ENCODE results near the gene KRTAP10-5.
"Not testable (repeated sequence)": the region's sequence is repeated elsewhere in the genome, so short reads cannot be mapped to it uniquely, and the experiment has no call there.

The KRTAP10-5 gene

GRCh38 chr21:44613386-44614155, 33.2 kb upstream of the KRTAP10-5 start:
- Histone ChIP-seq H3K4me1 (ENCODE audit: control insufficient read depth in 1 of 2, insufficient read depth in 1 of 2, low read depth in 1 of 2, low read length in 1 of 2) (peaks cover 15 to 21% of the 10 kb centered on the region in 2 experiments), H3K27me3 (no peaks in the 10 kb centered on the region), H3K4me3 (ENCODE audit: low read depth in 1 of 2, low read length in 1 of 2) (no peak overlapping the region), H3K27ac (no peak overlapping the region), H3K36me3 (no peaks in the 10 kb centered on the region), H3K9me3 (no peaks in the 10 kb centered on the region)
- TF ChIP-seq, protein P1, sequence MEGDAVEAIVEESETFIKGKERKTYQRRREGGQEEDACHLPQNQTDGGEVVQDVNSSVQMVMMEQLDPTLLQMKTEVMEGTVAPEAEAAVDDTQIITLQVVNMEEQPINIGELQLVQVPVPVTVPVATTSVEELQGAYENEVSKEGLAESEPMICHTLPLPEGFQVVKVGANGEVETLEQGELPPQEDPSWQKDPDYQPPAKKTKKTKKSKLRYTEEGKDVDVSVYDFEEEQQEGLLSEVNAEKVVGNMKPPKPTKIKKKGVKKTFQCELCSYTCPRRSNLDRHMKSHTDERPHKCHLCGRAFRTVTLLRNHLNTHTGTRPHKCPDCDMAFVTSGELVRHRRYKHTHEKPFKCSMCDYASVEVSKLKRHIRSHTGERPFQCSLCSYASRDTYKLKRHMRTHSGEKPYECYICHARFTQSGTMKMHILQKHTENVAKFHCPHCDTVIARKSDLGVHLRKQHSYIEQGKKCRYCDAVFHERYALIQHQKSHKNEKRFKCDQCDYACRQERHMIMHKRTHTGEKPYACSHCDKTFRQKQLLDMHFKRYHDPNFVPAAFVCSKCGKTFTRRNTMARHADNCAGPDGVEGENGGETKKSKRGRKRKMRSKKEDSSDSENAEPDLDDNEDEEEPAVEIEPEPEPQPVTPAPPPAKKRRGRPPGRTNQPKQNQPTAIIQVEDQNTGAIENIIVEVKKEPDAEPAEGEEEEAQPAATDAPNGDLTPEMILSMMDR (IDR thresholded peaks at IDR 0.05) = no peak

- Histone ChIP-seq H3K9me3 (no peaks in the 10 kb centered on the region), H3K36me3 (no peaks in the 10 kb centered on the region), H3K4me1 (ENCODE audit: control insufficient read depth in 1 of 2, insufficient read depth in 1 of 2, low read depth in 1 of 2, low read length in 1 of 2) (peaks cover 6 to 13% of the 10 kb centered on the region in 2 experiments), H3K27ac (no peak overlapping the region), H3K4me3 (ENCODE audit: low read depth in 1 of 2, low read length in 1 of 2) (no peak overlapping the region), H3K27me3 (no peaks in the 10 kb centered on the region)
- TF ChIP-seq, protein P1 (IDR thresholded peaks at IDR 0.05) = no peak
These were observed 32.3 kb upstream of the KRTAP10-5 start for GRCh38 chr21:44612669-44613229.

- Histone ChIP-seq H3K9me3 (no peaks in the 10 kb centered on the region), H3K27me3 (no peaks in the 10 kb centered on the region), H3K36me3 (no peaks in the 10 kb centered on the region), H3K27ac (no peak within 1 kb of the TSS), H3K4me1 (ENCODE audit: control insufficient read depth in 1 of 2, insufficient read depth in 1 of 2, low read depth in 1 of 2, low read length in 1 of 2) (peaks cover 0 to 6% of the 10 kb centered on the region in 2 experiments), H3K4me3 (ENCODE audit: low read depth in 1 of 2, low read length in 1 of 2) (no peak within 1 kb of the TSS)
- TF ChIP-seq, protein P1 (IDR thresholded peaks at IDR 0.05) = no peak
These were observed 31.7 kb upstream of the KRTAP10-5 start, which contains the start of gene KRTAP10-8 for GRCh38 chr21:44612029-44612486. Gene KRTAP10-8, plus strand, starts transcription at chr21:44612079. Its CDS starts 22 bp downstream, at chr21:44612101.

GRCh38 chr21:44611551-44611950, 31.1 kb upstream of the KRTAP10-5 start:
- H3K9me3 ChIP-seq = no peaks in the 10 kb centered on the region
- no peaks in the 10 kb centered on the region for H3K36me3 ChIP-seq
- no peak overlapping the region for H3K4me3 ChIP-seq (ENCODE audit: low read depth in 1 of 2, low read length in 1 of 2)
- peaks cover 3% of the 10 kb centered on the region for H3K27me3 ChIP-seq
- H3K4me1 ChIP-seq (ENCODE audit: control insufficient read depth in 1 of 2, insufficient read depth in 1 of 2, low read depth in 1 of 2, low read length in 1 of 2) = peaks cover 0 to under 1% of the 10 kb centered on the region in 2 experiments
- H3K27ac ChIP-seq = no peak overlapping the region
- TF ChIP-seq, protein P1 (IDR thresholded peaks at IDR 0.05) = no peak

DNA sequence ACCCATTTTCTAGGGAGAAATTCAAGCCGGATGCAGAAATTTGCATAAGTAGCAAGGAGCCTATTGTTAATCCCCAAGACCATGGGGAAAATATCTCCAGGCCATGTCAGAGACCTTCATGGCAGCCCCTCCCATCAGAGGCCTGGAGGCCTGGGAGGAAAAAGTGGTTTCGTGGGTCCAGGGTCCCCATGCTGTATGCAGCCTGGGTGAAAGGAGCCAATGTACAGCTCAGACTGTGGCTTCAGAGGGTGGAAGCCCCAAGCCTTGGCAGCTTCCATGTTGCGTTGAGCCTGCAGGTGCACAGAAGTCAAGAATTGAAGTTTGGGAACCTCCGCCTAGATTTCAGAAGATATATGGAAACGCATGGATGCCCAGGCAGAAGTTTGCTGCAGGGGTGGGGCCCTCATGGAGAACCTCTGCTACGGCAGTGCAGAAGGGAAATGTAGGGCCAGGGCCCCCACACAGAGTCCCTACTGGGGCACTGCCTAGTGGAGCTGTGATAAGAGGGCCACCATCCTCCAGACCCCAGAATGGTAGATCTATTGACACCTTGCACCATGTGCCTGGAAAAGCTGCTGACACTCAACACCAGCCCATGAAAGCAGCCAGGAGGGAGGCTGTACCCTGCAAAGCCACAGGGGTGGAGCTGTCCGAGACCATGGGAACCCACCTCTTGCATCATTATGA, 29.9 kb upstream of the KRTAP10-5 start:
- not testable (repeated sequence) for H3K36me3 ChIP-seq; H3K27ac ChIP-seq; H3K4me3 ChIP-seq (ENCODE audit: low read depth in 1 of 2, low read length in 1 of 2); H3K9me3 ChIP-seq; H3K27me3 ChIP-seq; H3K4me1 ChIP-seq (ENCODE audit: control insufficient read depth in 1 of 2, insufficient read depth in 1 of 2, low read depth in 1 of 2, low read length in 1 of 2)

All from neutrophil (primary cell).